ENCODE data around the gene GSTK1. TPM values are rescaled to one million over a fixed set of nuclear protein-coding genes. Genes with fewer than 3 reads are reported as not detected.

Gene GSTK1
- total RNA-seq, 1 experiment from 2014 or later = 51.9 TPM

GRCh38 chr7:143230602-143231457, 32.4 kb upstream of the GSTK1 start:
- Histone ChIP-seq H3K36me3 (replicated peaks; ENCODE audit: control insufficient read depth, insufficient read depth, low read length) (no peaks in the 10 kb centered on the region), H3K27me3 (ENCODE audit: control insufficient read depth, insufficient read depth, low read length) (no peaks in the 10 kb centered on the region), H3K4me3 (ENCODE audit: insufficient read depth, low read depth, low read length) (no peak overlapping the region)
- no peak for DNase-seq

DNA sequence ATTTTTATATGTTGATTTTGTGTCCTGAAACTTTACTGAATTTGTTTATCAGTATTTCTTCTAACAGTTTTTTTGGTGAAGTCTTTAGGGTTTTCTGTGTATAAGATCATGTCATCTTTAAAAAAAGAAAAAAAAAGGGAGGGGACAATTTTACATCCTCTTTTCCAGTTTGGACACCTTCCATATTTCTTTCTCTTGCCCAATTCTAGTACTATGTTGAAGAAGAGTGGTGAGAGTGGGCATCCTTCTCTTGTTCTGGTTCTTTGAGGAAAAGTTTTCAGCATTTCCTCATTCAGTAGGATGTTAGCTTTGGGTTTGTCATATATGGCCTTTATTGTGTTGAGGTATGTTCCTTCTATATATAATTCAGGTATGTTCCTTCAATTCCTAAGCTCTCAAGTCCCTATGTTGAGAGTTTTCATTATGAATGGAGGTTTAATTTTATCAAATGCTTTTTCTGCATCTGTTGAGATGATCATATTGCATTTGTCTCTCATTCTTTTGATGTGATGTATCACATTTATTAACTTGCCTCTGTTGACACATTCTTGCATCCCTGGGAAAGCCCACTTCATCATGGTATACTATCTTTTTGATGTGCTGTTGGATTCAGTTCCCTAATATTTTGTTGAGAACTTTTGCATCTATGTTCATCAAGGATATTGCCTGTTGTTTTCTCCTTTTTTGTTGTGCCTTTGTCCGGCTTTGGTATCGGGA, 29.3 kb upstream of the GSTK1 start:
- Histone ChIP-seq H3K27me3 (ENCODE audit: control insufficient read depth, insufficient read depth, low read length) (no peaks in the 10 kb centered on the region), H3K36me3 (replicated peaks; ENCODE audit: control insufficient read depth, insufficient read depth, low read length) (no peaks in the 10 kb centered on the region), H3K4me3 (ENCODE audit: insufficient read depth, low read depth, low read length) (no peak overlapping the region)
- DNase-seq = no peak

- H3K36me3 ChIP-seq (replicated peaks; ENCODE audit: control insufficient read depth, insufficient read depth, low read length) = no peaks in the 10 kb centered on the region
- no peaks in the 10 kb centered on the region for H3K27me3 ChIP-seq (ENCODE audit: control insufficient read depth, insufficient read depth, low read length)
- no peak overlapping the region for H3K4me3 ChIP-seq (ENCODE audit: insufficient read depth, low read depth, low read length)
- DNase-seq = no peak
Observed at GRCh38 chr7:143234533-143234875, 28.7 kb upstream of the GSTK1 start.

GRCh38 chr7:143235561-143235960, 27.7 kb upstream of the GSTK1 start:
- no peak for DNase-seq
- no peak overlapping the region for H3K4me3 ChIP-seq (ENCODE audit: insufficient read depth, low read depth, low read length)
- H3K36me3 ChIP-seq (replicated peaks; ENCODE audit: control insufficient read depth, insufficient read depth, low read length) = no peaks in the 10 kb centered on the region
- H3K27me3 ChIP-seq (ENCODE audit: control insufficient read depth, insufficient read depth, low read length) = no peaks in the 10 kb centered on the region

GRCh38 chr7:143236408-143236990, 26.7 kb upstream of the GSTK1 start:
- no peak for DNase-seq
- no peaks in the 10 kb centered on the region for H3K36me3 ChIP-seq (replicated peaks; ENCODE audit: control insufficient read depth, insufficient read depth, low read length)
- no peaks in the 10 kb centered on the region for H3K27me3 ChIP-seq (ENCODE audit: control insufficient read depth, insufficient read depth, low read length)
- no peak overlapping the region for H3K4me3 ChIP-seq (ENCODE audit: insufficient read depth, low read depth, low read length)

DNA sequence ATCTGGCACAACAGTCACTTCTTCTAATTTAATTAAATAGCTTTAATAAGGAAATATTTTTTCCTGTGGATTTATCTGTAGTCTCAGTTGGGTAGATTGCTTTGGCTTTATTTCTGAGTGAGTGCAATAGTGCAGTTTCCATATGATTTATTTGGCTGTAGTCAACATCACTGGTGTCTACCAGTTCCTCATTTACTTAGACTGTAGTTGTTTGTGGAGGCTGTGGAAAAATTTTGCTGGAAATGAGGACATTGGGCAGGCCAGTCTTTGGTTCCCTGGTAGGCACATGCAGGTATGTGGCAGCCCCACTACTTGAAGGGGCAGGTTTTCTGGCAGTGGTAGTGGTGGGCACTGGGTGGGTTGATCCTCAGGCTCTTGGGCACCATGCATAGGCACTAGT, 25.9 kb upstream of the GSTK1 start:
- Histone ChIP-seq H3K36me3 (replicated peaks; ENCODE audit: control insufficient read depth, insufficient read depth, low read length) (no peaks in the 10 kb centered on the region), H3K27me3 (ENCODE audit: control insufficient read depth, insufficient read depth, low read length) (no peaks in the 10 kb centered on the region), H3K4me3 (ENCODE audit: insufficient read depth, low read depth, low read length) (no peak overlapping the region)
- DNase-seq = no peak

DNA sequence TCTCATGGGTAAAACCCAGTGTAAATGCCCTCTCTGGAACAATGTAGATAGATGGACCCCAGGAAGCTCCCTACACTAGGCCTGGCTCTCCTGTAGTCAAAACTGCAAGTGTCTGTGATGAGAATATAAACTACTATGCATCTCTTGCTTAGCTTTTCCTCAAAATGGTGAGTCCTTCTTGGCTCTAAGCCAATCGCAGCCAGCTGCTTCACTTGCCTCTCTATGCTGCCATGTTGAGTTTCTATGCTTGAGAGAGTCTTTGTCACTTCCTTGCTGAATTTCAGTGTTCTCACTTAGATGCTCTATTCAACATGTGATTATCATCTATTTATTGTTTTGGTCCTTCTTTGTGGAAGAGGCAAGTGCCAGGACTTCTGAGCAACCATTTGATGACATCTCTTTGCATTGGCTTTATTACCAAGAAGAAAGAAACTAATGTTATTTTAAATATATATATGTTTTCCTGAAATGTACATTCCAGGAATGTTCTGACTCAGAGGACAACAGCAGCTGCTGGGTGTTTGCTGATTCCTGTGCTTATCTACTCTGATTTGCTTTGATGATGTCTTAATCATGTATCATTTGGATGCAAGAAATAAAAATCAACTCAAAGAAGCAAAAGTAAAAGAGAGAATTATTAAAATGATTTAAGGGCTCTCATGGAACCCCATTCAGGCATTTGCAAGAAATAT, 24.8 kb upstream of the GSTK1 start:
- H3K4me3 ChIP-seq (ENCODE audit: insufficient read depth, low read depth, low read length) = no peak overlapping the region

GRCh38 chr7:143239813-143240212, 23.4 kb upstream of the GSTK1 start:
- Histone ChIP-seq H3K36me3 (replicated peaks; ENCODE audit: control insufficient read depth, insufficient read depth, low read length) (no peaks in the 10 kb centered on the region), H3K4me3 (ENCODE audit: insufficient read depth, low read depth, low read length) (no peak overlapping the region), H3K27me3 (ENCODE audit: control insufficient read depth, insufficient read depth, low read length) (no peaks in the 10 kb centered on the region)
- DNase-seq = no peak

More for the DNA sequence above, 24.8 kb upstream of the GSTK1 start:
- Histone ChIP-seq H3K27me3 (ENCODE audit: control insufficient read depth, insufficient read depth, low read length) (no peaks in the 10 kb centered on the region), H3K36me3 (replicated peaks; ENCODE audit: control insufficient read depth, insufficient read depth, low read length) (no peaks in the 10 kb centered on the region)
- DNase-seq = no peak

DNA sequence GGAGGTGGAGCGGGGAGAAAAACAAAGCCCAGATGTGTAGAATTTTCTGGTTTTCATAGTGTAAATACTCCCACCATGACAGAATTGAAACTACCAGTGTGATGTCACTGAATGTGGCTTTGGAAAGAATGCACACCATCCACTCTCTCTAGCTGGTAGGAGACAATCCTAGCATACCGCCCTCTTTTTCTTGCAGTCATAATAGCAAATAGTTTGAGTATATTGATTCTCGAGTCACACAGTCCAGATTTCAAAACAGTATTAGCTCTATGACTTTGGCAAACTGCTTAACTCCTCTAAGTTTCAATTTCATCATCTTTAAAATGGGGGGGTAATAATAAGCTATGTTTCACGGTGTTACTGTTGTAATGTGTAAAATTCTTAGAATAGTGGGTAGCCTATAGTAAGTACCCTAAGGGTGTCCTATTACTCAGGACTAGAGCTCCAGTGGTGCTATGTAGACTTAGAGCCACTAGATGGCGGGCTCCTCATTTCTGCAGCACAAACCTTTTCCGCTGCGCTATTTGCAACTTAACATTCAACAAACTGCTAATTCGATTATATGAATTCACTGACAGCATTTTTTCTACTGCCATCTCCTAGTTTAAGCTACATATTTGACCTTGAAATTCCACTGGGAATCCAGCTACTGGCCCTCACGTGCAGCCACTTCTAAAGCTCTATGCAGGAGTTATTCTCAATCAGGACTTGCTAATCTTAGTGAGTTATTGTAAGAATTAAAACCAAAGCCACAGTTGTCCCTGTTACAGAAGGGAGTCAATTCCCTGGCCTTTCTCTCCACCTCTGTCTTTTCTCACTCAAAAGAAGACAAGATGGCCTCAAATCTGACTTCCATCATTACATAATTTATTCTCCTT, 22.7 kb upstream of the GSTK1 start:
- Histone ChIP-seq H3K27me3 (ENCODE audit: control insufficient read depth, insufficient read depth, low read length) (no peaks in the 10 kb centered on the region), H3K36me3 (replicated peaks; ENCODE audit: control insufficient read depth, insufficient read depth, low read length) (no peaks in the 10 kb centered on the region), H3K4me3 (ENCODE audit: insufficient read depth, low read depth, low read length) (no peak overlapping the region)
- DNase-seq = peak; percentile 54

GRCh38 chr7:143242306-143242705, 20.9 kb upstream of the GSTK1 start:
- Histone ChIP-seq H3K36me3 (replicated peaks; ENCODE audit: control insufficient read depth, insufficient read depth, low read length) (no peaks in the 10 kb centered on the region), H3K4me3 (ENCODE audit: insufficient read depth, low read depth, low read length) (no peak overlapping the region), H3K27me3 (ENCODE audit: control insufficient read depth, insufficient read depth, low read length) (no peaks in the 10 kb centered on the region)
- no peak for DNase-seq

DNA sequence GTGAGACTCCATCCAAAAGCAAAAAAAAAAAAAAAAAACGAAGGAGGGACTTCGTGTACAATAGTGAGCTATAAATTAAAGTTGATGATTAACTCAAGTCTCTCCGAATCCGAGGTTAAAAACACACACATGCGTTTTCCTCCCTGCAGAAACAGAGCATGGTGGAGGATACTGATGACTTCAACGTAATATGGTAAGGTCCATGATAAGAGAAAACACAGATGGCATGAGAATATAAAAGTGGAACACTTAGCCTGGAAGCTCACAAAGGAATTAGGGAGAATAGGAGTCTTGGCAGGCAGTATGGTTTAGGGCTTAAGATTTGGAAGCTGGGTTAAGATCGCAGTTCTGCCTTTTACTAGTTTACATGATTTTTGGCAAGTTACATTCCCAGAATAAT, 20.1 kb upstream of the GSTK1 start:
- H3K4me3 ChIP-seq (ENCODE audit: insufficient read depth, low read depth, low read length) = no peak overlapping the region
- no peaks in the 10 kb centered on the region for H3K27me3 ChIP-seq (ENCODE audit: control insufficient read depth, insufficient read depth, low read length)
- no peak for DNase-seq
- H3K36me3 ChIP-seq (replicated peaks; ENCODE audit: control insufficient read depth, insufficient read depth, low read length) = no peaks in the 10 kb centered on the region

GRCh38 chr7:143243614-143244013, 19.6 kb upstream of the GSTK1 start:
- DNase-seq = no peak
- no peaks in the 10 kb centered on the region for H3K36me3 ChIP-seq (replicated peaks; ENCODE audit: control insufficient read depth, insufficient read depth, low read length)
- H3K4me3 ChIP-seq (ENCODE audit: insufficient read depth, low read depth, low read length) = no peak overlapping the region
- no peaks in the 10 kb centered on the region for H3K27me3 ChIP-seq (ENCODE audit: control insufficient read depth, insufficient read depth, low read length)

DNA sequence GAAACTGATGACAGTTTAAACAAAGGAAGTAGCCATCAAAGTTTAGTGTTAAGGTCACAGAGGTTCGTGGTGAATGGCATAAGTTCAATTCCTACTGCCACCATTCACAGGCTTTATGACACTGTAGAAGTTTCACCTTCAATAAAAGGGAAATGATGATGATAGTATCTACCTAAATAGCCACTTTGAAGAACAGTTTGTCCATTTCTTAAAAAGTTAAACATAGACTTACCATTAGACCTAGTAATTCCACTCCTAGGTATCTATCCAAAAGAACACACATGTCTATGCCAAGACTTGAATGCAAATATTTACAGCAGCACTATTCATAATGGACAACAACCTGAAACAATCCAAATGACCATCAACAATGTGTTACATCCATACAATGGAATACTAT, 18.9 kb upstream of the GSTK1 start:
- H3K27me3 ChIP-seq (ENCODE audit: control insufficient read depth, insufficient read depth, low read length) = no peaks in the 10 kb centered on the region
- DNase-seq = no peak
- H3K36me3 ChIP-seq (replicated peaks; ENCODE audit: control insufficient read depth, insufficient read depth, low read length) = no peaks in the 10 kb centered on the region
- H3K4me3 ChIP-seq (ENCODE audit: insufficient read depth, low read depth, low read length) = no peak overlapping the region

- Histone ChIP-seq H3K36me3 (replicated peaks; ENCODE audit: control insufficient read depth, insufficient read depth, low read length) (no peaks in the 10 kb centered on the region), H3K27me3 (ENCODE audit: control insufficient read depth, insufficient read depth, low read length) (no peaks in the 10 kb centered on the region), H3K4me3 (ENCODE audit: insufficient read depth, low read depth, low read length) (no peak overlapping the region)
- no peak for DNase-seq
Observed at GRCh38 chr7:143245123-143245522, 18.1 kb upstream of the GSTK1 start.

Measured in H7 (cell line).